GM18951 (cell line): Measurements from ENCODE around the gene SCN8A.

Experiments used
- POLR2A ChIP-seq: IDR thresholded peaks from 4 replicates; pipeline ENCODE4 v1.6.1; 2011; ENCODE audit warnings: mild to moderate bottlenecking; ENCODE audit not compliant: insufficient read length, insufficient read depth; ENCODE audit errors: extremely low read depth
- in situ Hi-C: fragments of 300-500 bp; cut with MboI; formaldehyde crosslinking; loops from one replicate; pipeline ENCODE4 v1.12.0; 2022; ENCODE audit warnings: low sequenced_read_pairs, mixed read lengths, inconsistent platforms; ENCODE audit not compliant: unreplicated experiment

The SCN8A gene

DNA sequence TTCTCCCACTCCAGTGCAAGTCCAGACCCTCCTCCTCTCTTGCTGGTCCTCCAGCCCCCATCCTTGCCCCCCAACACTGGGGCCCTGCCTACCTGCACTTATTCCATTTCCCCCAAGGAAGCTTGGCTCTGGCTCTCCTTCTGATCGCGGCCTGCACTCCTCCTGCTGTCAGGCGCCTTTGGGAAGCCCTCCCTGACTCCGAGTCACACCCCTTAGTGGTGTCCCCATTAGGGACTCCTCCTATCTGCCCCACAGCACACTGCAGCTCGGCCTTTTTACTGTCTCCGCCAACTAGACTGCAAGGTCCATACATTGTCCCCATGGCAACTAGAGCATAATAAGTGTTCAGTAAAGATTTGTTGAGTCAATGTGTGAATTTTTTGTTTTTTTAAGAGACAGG lies 224.5 kb downstream of the SCN8A start:
- TF ChIP-seq POLR2A = no peak
- in situ Hi-C loops = no loop called here

DNA sequence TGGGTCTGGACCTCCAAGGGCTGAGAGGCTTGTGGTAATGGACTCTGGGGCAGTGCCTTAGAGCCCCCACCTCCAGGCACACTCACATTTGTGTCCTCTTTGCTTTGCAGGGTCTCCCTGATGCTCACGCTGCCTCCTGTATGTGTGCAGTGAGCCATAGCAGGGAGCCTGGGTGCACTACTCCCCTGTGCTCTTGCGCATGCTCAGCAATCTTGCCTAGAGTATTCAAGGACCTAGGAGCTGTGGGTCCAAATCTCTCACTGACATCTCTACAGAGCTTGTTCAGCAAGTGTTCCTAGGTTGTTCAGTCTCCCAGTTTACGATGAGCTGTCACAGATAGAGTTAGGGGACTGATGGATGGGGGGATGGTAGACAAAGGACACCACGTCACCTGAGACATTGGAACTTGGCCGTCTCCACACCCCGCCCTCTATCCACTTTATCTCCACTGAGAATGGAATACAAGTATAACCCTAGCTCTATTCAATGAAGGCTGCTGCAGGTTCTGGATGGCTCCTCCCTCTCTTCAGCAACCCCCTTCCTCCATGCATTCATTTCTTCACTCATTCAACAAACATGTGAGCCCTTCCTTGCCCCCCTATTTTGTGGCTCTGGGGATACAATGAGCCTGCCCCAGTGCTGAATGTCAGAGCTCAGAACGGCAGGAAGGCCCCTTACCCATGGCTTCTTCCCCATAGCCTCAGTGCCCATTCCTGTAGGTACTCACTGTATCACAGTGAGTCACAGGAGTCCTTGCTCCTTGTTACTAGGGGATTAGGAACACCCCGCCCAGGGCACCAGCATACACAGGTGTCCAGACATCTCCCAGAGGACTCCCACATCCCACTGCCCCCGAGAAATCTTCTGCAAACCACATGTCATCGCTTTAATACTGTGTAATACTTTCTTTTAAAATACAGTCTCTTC lies 226.3 kb downstream of the SCN8A start:
- in situ Hi-C loops = no loop called here
- TF ChIP-seq POLR2A = no peak

DNA sequence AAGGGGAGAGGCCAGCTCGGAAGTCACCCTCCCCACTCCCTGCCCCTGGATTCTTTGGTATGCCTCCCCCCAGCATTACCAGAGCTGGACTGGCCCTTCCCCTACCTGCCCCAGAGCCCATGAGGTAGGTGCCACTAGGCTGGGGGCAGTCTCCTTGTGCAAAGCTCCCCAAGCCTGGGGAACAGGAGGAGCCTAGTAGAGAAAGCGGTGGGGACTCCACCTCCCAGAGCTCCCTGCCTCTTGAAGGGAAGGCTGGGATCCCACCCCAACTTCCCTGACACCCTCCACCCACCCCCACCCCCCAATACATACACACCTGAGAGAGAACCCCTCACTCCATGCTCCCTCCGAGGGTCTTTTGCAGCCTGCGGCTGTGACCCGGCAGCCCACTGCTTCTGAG lies 227.1 kb downstream of the SCN8A start:
- in situ Hi-C loops = no loop called here
- TF ChIP-seq POLR2A = no peak

DNA sequence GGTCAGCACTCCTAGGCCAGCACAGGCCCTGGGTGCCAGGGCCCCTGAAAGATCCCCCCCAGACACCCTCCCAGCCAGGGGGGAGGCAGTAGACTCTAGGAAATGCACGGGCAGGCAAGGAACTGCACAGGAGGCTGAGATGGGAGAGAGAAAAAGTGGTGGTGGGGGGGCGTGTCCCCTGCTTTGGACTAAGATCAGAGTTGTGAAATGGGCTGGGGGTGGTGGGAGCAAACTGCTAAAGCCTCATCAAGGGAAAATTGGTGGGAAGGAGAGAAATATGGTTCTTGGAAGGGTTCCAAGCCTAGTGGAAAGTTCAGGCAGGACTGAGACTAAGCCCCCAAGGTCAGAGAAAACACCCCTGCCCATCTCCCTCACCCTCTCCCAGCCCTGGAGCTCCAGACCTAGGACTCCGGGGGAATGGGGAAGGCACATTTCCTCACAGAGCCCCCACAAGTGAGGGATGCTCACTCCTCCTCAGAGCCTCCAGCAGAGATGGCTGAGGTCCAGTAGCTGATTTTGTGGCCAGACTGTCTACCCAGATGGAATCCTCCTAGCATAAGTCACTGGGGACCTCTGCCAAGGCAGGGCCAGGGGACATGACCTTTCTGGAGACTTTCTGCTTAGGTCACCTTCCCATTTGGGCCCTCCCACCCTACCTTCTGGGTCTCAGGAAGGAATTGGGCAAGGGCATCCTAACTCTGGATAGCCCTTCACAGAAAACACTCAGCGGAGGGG lies 227.7 kb downstream of the SCN8A start:
- TF ChIP-seq POLR2A = no peak

DNA sequence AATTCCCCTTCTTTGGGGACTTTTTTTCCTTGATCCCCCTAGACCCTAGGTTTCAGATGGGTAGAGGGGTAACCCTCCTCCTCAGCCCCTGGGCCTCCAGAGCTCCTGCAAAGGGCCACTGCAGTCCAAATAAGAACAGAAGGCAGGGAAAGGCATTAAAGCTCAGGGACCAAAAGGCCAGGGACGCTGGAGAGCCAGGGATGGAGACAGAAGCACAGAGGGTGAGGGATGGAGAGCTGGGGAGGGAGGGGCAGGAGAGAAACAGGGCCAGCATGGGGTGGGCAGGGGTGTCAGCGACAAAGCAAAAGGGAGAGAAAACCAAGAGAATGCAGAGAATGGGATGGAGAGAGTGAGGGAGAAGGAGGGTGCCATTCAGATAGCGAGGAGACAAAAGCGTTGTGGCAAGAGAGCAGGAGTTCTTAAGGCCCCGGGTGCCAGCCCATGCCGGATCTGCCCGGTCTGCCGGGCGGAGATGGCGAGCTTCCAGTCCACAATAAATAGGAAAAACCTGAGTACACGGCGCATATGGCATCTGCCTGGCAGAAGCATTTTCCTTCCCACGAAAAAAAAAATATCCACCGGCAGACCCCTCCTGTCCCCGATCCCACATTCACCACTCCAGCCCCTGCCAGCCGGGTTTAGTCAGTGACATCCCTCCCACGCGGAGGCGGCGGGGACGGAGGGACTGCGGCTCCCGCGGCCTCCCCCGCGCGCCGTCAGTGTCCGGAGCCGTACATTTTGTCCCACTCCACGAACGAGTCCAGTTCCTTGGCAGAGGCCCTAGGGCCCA lies 228.9 kb downstream of the SCN8A start:
- TF ChIP-seq POLR2A = no peak
- in situ Hi-C loops = no loop called here

More for the DNA sequence above, 227.7 kb downstream of the SCN8A start:
- in situ Hi-C loops = no loop called here

DNA sequence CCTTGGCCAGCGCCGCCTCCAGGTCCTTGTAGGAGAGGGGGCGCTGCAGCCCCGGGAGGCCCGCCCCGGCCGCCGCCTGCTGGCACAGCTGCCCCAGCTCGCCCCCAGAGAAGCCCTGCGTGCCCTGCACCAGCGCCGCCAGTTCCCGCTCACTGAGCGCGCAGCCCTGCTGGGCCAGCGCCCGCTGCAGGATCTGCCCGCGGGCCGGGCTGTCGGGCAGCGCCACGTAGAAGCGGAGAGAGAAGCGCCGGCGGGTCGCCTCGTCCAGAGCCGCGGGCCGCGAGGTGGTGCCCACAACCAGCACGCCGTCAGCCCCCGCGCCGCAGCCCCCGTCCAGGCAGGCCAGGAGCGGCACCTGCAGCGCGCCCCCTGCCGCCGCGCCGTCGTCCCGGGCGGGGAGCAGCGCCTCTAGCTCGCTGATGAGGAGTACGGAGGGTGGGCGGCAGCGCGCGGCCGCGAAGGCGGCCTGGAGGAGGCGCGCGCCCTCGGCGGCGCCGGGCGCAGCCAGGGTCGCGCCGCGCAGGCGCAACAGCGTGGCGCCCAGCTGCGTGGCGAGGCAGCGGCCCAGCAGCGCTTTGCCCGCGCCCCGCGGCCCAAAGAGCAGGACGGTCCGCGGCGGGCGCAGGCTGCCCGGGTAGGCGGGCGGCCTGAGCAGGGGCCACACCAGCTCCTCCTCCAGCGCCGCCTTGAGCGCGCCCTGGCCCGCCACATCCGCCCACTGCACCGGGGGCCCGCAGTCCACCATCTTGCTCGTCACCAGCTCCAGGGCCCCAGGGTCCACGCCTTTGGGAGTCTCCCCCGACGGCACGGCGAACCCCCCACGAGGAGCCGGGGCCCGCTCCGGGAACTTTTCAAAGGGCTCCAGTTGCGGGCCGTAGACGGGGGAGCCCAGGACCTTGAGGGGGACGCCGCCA lies 229.8 kb downstream of the SCN8A start:
- TF ChIP-seq POLR2A = no peak
- in situ Hi-C loops = no loop called here

DNA sequence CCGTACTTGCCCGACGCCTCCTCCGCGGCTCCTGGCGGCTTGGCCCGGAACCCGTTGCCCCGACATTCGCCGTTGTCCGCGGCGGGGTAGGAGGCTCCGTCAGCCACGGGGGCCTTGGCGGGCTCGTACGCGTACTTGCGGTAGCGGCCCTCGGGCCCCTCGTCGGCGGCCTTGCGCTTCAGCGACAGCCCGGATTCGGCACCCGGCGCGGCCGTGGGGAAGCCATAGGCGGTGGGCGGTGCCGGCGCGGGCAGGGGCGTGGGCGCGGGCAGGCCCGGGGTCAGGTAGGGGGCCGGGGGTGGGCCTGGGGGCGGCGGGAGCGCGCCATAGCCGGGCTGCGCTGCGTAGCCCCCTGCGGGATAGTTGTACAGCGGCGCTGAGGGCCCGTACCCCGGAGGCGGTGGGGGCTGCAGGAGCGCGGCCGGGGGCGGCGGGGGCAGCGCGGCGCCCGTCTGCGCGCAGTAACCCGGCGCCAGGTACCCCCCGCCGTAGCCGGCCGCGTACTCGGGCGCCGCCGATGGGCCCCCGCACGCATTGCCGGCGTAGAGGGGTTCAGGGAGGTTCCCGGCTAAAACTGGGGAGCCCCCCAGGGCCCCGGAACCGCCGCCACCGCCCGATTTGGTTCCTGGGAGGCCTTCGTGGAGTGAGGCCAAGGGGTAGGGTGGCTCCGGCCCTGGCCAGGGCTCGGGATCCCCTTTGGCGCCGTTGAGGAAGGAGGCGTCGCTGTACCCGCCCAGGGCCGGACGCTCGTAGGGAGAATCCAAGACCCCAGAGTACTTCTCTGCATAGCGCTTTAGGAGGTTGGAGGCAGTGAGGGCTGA lies 230.6 kb downstream of the SCN8A start:
- TF ChIP-seq POLR2A = no peak
- in situ Hi-C loops = no loop called here

DNA sequence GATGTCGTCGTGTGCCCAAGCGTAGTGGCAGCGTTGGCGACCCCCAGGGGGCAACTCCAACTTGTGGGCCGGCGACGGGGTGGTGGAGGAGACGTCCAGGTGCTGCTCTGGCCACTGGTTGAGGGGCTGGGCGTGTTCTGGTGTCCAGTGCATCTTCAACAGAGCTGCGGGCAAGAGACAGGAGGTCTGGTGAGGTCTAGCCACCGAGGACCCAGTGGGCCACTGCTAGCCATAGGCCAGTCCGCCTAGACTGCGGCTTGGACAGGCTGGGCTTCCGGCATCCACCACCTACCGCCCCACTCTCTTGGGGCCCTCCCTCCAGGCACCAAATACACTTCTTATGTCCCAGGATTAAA lies 231.2 kb downstream of the SCN8A start:
- in situ Hi-C loops = no loop called here
- TF ChIP-seq POLR2A = no peak

DNA sequence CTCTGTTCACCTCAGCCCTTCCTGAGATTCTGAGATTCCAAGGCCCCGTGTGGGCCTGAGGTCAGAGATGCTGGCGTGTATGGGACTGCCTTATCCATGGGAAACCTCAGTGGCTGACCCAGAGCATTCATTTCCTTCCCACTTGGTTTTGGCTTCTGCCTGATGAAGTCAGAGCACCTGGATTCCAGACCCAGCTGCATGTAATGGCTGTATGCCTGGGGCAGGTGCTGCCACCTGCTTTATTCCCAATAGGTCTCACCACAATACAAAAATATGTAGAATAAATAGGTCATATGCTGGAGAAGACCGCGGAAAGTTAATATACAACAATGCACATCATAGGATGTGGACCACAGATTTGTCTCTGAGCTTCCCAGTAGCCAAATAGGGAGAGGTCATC lies 231.9 kb downstream of the SCN8A start:
- in situ Hi-C loops = no loop called here
- TF ChIP-seq POLR2A = no peak

DNA sequence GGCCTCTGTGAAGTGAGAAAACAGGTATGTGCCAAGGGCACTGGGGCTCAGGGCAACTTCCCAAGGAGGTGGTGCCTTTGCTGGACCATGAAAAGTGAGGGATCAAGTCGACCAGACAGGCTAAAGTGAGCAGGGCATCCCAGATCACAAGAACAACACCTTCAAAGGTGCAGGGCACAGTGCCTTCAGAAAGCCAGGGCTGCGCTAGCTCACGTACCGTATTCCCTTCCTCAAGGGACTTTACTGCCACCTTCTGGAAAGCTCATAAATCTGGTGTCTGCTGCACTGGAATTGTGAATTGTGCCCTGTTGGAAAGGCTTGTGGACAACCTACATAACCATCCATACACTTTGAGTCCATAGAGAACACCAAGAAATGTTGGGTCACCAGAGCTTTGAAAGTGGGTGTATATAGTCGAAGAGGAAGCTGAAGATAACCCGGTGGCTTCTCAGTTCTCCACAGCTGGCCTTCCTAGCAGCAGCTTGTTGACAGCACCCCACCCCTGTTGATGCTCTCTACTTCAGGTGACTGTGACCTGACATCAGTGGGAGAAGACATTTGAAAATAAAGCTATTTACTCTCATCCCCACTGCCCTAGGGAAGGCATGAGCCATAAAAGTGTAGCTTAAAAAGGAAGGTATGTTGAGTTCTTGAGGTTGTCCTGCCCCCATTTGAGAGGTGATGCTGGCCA lies 233.0 kb downstream of the SCN8A start:
- TF ChIP-seq POLR2A = no peak
- in situ Hi-C loops = no loop called here

DNA sequence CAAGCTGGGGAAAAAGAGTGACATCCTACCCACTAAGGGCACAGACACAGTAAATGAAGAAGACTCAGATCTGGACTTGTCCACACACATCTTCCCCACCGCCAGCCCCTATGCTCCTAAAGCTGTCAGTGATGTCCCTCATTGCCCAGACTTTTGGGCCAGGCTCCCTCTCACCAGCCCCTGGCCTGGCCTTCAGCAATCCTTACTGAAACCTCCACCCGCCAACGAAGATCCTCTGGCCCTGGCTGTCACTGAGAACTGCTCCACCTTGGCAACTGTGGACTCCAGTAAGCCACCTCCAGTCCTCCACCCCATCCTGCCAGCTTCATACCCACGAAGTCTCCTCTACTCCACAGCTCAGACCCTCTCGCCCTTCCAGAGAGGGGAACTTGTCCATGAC lies 234.2 kb downstream of the SCN8A start:
- in situ Hi-C loops = no loop called here
- TF ChIP-seq POLR2A = no peak
